Measurements from ENCODE around the gene TPI1.

The TPI1 gene

GRCh38 chr12:6836851-6837250 is 30.5 kb upstream of the TPI1 start:
- no peak overlapping the region for H3K4me3 ChIP-seq (ENCODE audit: low read depth, low read length)
- no peak for TF ChIP-seq MYC (IDR thresholded peaks at IDR 0.05; ENCODE audit: low read depth, low read length)
- DNase-seq (ENCODE audit: low read depth), result no peak

- TF ChIP-seq CTCF (IDR thresholded peaks at IDR 0.05; ENCODE audit: low read depth, low read length) (no peak), MYC (IDR thresholded peaks at IDR 0.05; ENCODE audit: low read depth, low read length) (no peak), MAX (IDR thresholded peaks at IDR 0.05; ENCODE audit: low read depth, low read length) (no peak), POLR2A (IDR thresholded peaks at IDR 0.05; ENCODE audit: extremely low read depth, insufficient read length) (no peak)
- no peak overlapping the region for H3K4me3 ChIP-seq (ENCODE audit: low read depth, low read length)
- no peak for DNase-seq (ENCODE audit: low read depth)
Measured at GRCh38 chr12:6837370-6838060, 29.8 kb upstream of the TPI1 start.

- TF ChIP-seq MYC (IDR thresholded peaks at IDR 0.05; ENCODE audit: low read depth, low read length) (no peak), MAX (IDR thresholded peaks at IDR 0.05; ENCODE audit: low read depth, low read length) (no peak), POLR2A (IDR thresholded peaks at IDR 0.05; ENCODE audit: extremely low read depth, insufficient read length) (no peak), CTCF (IDR thresholded peaks at IDR 0.05; ENCODE audit: low read depth, low read length) (no peak)
- no peak for DNase-seq (ENCODE audit: low read depth)
- no peak overlapping the region for H3K4me3 ChIP-seq (ENCODE audit: low read depth, low read length)
Measured at GRCh38 chr12:6838854-6839253, 28.5 kb upstream of the TPI1 start.

GRCh38 chr12:6839482-6840201 is 27.7 kb upstream of the TPI1 start:
- TF ChIP-seq CTCF (IDR thresholded peaks at IDR 0.05; ENCODE audit: low read depth, low read length) (no peak), MAX (IDR thresholded peaks at IDR 0.05; ENCODE audit: low read depth, low read length) (no peak), POLR2A (IDR thresholded peaks at IDR 0.05; ENCODE audit: extremely low read depth, insufficient read length) (no peak), MYC (IDR thresholded peaks at IDR 0.05; ENCODE audit: low read depth, low read length) (no peak)
- H3K4me3 ChIP-seq (ENCODE audit: low read depth, low read length), result no peak overlapping the region
- DNase-seq (ENCODE audit: low read depth), result no peak

GRCh38 chr12:6840330-6840729 is 27.0 kb upstream of the TPI1 start:
- TF ChIP-seq CTCF (IDR thresholded peaks at IDR 0.05; ENCODE audit: low read depth, low read length) (no peak), MYC (IDR thresholded peaks at IDR 0.05; ENCODE audit: low read depth, low read length) (no peak), POLR2A (IDR thresholded peaks at IDR 0.05; ENCODE audit: extremely low read depth, insufficient read length) (no peak), MAX (IDR thresholded peaks at IDR 0.05; ENCODE audit: low read depth, low read length) (no peak)
- no peak for DNase-seq (ENCODE audit: low read depth)

GRCh38 chr12:6840761-6841515 is 26.4 kb upstream of the TPI1 start, which contains the start of gene GNB3:
Gene GNB3 (plus strand): TSS chr12:6840925. CDS start chr12:6841288, 363 bp downstream.
- H3K4me3 ChIP-seq (ENCODE audit: low read depth, low read length), result no peak within 1 kb of the TSS
- DNase-seq (ENCODE audit: low read depth), result no peak
- TF ChIP-seq MYC (IDR thresholded peaks at IDR 0.05; ENCODE audit: low read depth, low read length), result no peak
- TF ChIP-seq POLR2A (IDR thresholded peaks at IDR 0.05; ENCODE audit: extremely low read depth, insufficient read length), result no peak
- TF ChIP-seq CTCF (IDR thresholded peaks at IDR 0.05; ENCODE audit: low read depth, low read length), result no peak
- TF ChIP-seq MAX (IDR thresholded peaks at IDR 0.05; ENCODE audit: low read depth, low read length), result no peak

More at GRCh38 chr12:6840330-6840729, 27.0 kb upstream of the TPI1 start:
- no peak overlapping the region for H3K4me3 ChIP-seq (ENCODE audit: low read depth, low read length)
